ENCODE results near the gene TJP2. TPM values are rescaled to one million over a fixed set of nuclear protein-coding genes. Genes with fewer than 3 reads are reported as not detected.
A peak's percentile ranks its signal among the peaks of the same experiment; 100 is the strongest.

The TJP2 gene
- total RNA-seq, 1 experiment from 2014 or later: 155 TPM

DNA sequence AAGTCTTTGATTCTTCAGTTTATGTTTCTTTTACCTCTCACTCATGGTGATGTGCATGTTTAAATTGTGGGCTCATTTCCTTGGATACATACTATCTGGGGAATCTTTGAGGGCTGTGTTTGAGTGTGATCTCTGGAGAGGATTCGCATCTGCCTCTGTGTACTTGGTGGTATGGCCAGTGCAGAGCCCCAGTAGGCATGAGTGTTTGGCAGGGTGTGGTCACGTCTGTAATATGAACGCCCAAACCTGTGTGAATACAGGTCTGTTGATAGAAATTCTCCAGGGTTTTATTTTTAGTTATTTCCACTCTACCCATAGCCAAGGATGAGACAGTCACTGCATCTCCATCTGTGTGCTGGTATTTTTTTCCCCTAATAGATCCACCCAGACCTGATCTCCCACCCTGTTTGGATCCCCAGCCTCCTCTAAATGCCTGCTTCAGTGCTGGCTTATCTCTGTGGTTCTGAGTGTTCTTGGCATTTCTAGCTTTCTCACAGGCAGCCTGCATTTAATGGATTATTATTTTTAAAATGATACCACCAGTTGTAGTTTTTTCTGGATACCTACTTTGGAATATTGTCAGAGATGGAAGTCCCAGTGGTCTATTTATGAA, 37.5 kb downstream of the TJP2 start (continued):
- TF ChIP-seq, protein P1, sequence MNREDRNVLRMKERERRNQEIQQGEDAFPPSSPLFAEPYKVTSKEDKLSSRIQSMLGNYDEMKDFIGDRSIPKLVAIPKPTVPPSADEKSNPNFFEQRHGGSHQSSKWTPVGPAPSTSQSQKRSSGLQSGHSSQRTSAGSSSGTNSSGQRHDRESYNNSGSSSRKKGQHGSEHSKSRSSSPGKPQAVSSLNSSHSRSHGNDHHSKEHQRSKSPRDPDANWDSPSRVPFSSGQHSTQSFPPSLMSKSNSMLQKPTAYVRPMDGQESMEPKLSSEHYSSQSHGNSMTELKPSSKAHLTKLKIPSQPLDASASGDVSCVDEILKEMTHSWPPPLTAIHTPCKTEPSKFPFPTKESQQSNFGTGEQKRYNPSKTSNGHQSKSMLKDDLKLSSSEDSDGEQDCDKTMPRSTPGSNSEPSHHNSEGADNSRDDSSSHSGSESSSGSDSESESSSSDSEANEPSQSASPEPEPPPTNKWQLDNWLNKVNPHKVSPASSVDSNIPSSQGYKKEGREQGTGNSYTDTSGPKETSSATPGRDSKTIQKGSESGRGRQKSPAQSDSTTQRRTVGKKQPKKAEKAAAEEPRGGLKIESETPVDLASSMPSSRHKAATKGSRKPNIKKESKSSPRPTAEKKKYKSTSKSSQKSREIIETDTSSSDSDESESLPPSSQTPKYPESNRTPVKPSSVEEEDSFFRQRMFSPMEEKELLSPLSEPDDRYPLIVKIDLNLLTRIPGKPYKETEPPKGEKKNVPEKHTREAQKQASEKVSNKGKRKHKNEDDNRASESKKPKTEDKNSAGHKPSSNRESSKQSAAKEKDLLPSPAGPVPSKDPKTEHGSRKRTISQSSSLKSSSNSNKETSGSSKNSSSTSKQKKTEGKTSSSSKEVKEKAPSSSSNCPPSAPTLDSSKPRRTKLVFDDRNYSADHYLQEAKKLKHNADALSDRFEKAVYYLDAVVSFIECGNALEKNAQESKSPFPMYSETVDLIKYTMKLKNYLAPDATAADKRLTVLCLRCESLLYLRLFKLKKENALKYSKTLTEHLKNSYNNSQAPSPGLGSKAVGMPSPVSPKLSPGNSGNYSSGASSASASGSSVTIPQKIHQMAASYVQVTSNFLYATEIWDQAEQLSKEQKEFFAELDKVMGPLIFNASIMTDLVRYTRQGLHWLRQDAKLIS (CRISPR knock-in tag; IDR thresholded peaks at IDR 0.05; ENCODE audit: borderline replicate concordance): no peak
- TF ChIP-seq, protein P2, sequence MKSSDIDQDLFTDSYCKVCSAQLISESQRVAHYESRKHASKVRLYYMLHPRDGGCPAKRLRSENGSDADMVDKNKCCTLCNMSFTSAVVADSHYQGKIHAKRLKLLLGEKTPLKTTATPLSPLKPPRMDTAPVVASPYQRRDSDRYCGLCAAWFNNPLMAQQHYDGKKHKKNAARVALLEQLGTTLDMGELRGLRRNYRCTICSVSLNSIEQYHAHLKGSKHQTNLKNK (CRISPR knock-in tag; IDR thresholded peaks at IDR 0.05): no peak
- TF ChIP-seq, protein P3, sequence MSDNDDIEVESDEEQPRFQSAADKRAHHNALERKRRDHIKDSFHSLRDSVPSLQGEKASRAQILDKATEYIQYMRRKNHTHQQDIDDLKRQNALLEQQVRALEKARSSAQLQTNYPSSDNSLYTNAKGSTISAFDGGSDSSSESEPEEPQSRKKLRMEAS (CRISPR knock-in tag; IDR thresholded peaks at IDR 0.05): no peak

DNA sequence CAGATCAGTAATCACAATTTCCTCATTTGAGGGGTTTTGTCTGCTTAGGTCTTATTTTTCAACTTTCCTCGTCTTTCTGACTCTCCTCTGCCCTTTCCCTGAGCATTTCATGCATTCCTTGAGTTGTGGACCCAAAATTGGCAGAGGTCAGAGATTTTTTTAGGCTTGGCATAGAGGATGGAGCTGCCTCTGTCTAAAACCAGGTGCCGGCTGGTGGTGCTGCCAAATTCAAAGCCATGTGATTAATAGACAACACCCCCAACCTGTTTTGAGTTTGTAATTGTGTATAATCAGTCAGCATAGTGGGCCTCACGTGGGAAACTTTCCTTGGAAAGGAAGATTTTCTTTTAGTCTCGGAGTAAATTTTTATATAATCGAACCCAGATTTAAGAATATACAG, 39.6 kb downstream of the TJP2 start:
- Mint-ChIP-seq H3K9me3 (no peaks in the 10 kb centered on the region), H3K36me3 (peaks cover 15% of the 10 kb centered on the region), H3K27me3 (ENCODE audit: low read depth) (no peaks in the 10 kb centered on the region), H3K4me1 (peaks cover 22% of the 10 kb centered on the region), H3K27ac (peak overlapping the region; percentile 73), H3K4me3 (no peak overlapping the region)
- TF ChIP-seq FOXP1 (CRISPR knock-in tag; IDR thresholded peaks at IDR 0.05; ENCODE audit: borderline replicate concordance): no peak
- TF ChIP-seq, protein P4, sequence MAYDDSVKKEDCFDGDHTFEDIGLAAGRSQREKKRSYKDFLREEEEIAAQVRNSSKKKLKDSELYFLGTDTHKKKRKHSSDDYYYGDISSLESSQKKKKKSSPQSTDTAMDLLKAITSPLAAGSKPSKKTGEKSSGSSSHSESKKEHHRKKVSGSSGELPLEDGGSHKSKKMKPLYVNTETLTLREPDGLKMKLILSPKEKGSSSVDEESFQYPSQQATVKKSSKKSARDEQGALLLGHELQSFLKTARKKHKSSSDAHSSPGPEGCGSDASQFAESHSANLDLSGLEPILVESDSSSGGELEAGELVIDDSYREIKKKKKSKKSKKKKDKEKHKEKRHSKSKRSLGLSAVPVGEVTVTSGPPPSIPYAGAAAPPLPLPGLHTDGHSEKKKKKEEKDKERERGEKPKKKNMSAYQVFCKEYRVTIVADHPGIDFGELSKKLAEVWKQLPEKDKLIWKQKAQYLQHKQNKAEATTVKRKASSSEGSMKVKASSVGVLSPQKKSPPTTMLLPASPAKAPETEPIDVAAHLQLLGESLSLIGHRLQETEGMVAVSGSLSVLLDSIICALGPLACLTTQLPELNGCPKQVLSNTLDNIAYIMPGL (CRISPR knock-in tag; IDR thresholded peaks at IDR 0.05): no peak
- TF ChIP-seq RORB (CRISPR knock-in tag; IDR thresholded peaks at IDR 0.05): no peak
- no peak for TF ChIP-seq HMGA2 (CRISPR knock-in tag; IDR thresholded peaks at IDR 0.05)
- TF ChIP-seq ETV6 (CRISPR knock-in tag; IDR thresholded peaks at IDR 0.05): no peak
- DNase-seq (ENCODE audit: low spot score) (no peak), ATAC-seq (no peak)
- POLR2A ChIA-PET: no interaction called here
- CTCF ChIA-PET: interaction anchor here (1.4 to 3.0 kb wide), 2 partner anchors 10 to 20 kb away, joined by 3 to 27 read pairs; no protein-coding TSS in a partner anchor

DNA sequence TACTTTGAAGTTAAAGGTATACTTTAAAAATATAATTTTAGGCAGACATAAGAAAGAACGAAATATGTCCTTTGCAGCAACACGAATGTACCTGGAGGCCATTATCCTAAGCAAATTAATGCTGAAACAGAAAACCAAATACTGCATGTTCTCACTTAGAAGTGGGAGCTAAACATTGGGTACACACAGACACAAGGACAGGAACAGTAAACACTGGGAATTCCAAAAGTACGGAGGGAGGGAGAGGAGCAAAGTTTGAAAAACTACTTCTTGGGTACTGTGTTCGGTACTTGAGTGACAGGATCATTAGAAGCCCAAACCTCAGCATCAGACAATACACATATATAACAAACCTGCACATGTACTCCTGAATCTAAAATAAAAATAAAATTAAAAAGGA, 40.9 kb downstream of the TJP2 start:
- CTCF ChIA-PET: interaction anchor here (0.8 to 1.1 kb wide), 2 partner anchors 9 to 57 kb away, joined by 4 to 5 read pairs; no protein-coding TSS in a partner anchor
- peaks cover 23% of the 10 kb centered on the region for H3K36me3 Mint-ChIP-seq
- H3K27ac Mint-ChIP-seq: no peak overlapping the region
- no peak overlapping the region for H3K4me3 Mint-ChIP-seq
- no peaks in the 10 kb centered on the region for H3K27me3 Mint-ChIP-seq (ENCODE audit: low read depth)
- no peak for DNase-seq (ENCODE audit: low spot score)
- no peaks in the 10 kb centered on the region for H3K9me3 Mint-ChIP-seq
- ATAC-seq: no peak
- POLR2A ChIA-PET: interaction anchor here (0.7 kb wide), 2 partner anchors 10 to 93 kb away, joined by 3 to 4 read pairs; no protein-coding TSS in a partner anchor
- H3K4me1 Mint-ChIP-seq: peaks cover 22% of the 10 kb centered on the region
- TF ChIP-seq KAT7 (CRISPR knock-in tag; IDR thresholded peaks at IDR 0.05; ENCODE audit: borderline replicate concordance) (no peak), NFE2L1 (CRISPR knock-in tag; IDR thresholded peaks at IDR 0.05) (no peak), SMAD4 (CRISPR knock-in tag; IDR thresholded peaks at IDR 0.05) (no peak), MXD4 (CRISPR knock-in tag; IDR thresholded peaks at IDR 0.05; ENCODE audit: borderline replicate concordance) (no peak), RORB (CRISPR knock-in tag; IDR thresholded peaks at IDR 0.05) (no peak)
- TF ChIP-seq, protein P4 (CRISPR knock-in tag; IDR thresholded peaks at IDR 0.05): no peak
- TF ChIP-seq, protein P5, sequence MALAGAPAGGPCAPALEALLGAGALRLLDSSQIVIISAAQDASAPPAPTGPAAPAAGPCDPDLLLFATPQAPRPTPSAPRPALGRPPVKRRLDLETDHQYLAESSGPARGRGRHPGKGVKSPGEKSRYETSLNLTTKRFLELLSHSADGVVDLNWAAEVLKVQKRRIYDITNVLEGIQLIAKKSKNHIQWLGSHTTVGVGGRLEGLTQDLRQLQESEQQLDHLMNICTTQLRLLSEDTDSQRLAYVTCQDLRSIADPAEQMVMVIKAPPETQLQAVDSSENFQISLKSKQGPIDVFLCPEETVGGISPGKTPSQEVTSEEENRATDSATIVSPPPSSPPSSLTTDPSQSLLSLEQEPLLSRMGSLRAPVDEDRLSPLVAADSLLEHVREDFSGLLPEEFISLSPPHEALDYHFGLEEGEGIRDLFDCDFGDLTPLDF (CRISPR knock-in tag; IDR thresholded peaks at IDR 0.05): no peak
